ENCODE results near the gene LIMS2.

The LIMS2 gene

GRCh38 chr2:127675331-127676261, at the start of gene LIMS2:
LIMS2 (minus strand) TSS chr2:127675530; CDS start chr2:127675024, 506 bp downstream.
- DNase-seq = no peak

- DNase-seq = no peak
Measured at GRCh38 chr2:127722807-127723206, 47.5 kb upstream of the LIMS2 start.

- no peak for DNase-seq
Measured at GRCh38 chr2:127721978-127722355, 46.6 kb upstream of the LIMS2 start.

GRCh38 chr2:127721311-127721977, 46.1 kb upstream of the LIMS2 start:
- DNase-seq = no peak

- DNase-seq = no peak
Measured at GRCh38 chr2:127719301-127720218, 44.2 kb upstream of the LIMS2 start.

- DNase-seq = no peak
Measured at GRCh38 chr2:127718271-127718670, 42.9 kb upstream of the LIMS2 start.

GRCh38 chr2:127715778-127716449, 40.6 kb upstream of the LIMS2 start:
- DNase-seq = no peak

GRCh38 chr2:127713562-127713961, 38.2 kb upstream of the LIMS2 start:
- DNase-seq = no peak

- DNase-seq = no peak
Measured at GRCh38 chr2:127712999-127713398, 37.7 kb upstream of the LIMS2 start.

GRCh38 chr2:127709336-127709735, 34.0 kb upstream of the LIMS2 start:
- no peak for DNase-seq

GRCh38 chr2:127707890-127708648, 32.7 kb upstream of the LIMS2 start:
- DNase-seq = peak in 1 of 2 donors; percentile 4

GRCh38 chr2:127706215-127706990, 31.1 kb upstream of the LIMS2 start:
- DNase-seq = no peak

- DNase-seq = no peak
Measured at GRCh38 chr2:127705391-127706065, 30.2 kb upstream of the LIMS2 start.

- no peak for DNase-seq
Measured at GRCh38 chr2:127704641-127705390, 29.5 kb upstream of the LIMS2 start.

GRCh38 chr2:127703282-127703681, 28.0 kb upstream of the LIMS2 start:
- no peak for DNase-seq

GRCh38 chr2:127702395-127703009, 27.2 kb upstream of the LIMS2 start:
- no peak for DNase-seq

GRCh38 chr2:127701651-127702394, 26.5 kb upstream of the LIMS2 start:
- DNase-seq = peak; percentile 33 to 55

GRCh38 chr2:127701193-127701650, 25.9 kb upstream of the LIMS2 start, which contains the start of gene SFT2D3:
SFT2D3 (plus strand) TSS chr2:127701497; CDS start chr2:127701529, 32 bp downstream.
- DNase-seq = peak; percentile 87 to 89
